22Rv1 (cell line): ENCODE measurements around the gene PC.

ENCODE experiments used
- H3K27ac ChIP-seq: fragments of 450-650 bp; 2 replicates; pipeline ENCODE4 v1.5.1; 2017
- CTCF ChIP-seq: fragments of 450-650 bp; IDR thresholded peaks from 2 replicates; pipeline ENCODE4 v1.5.1; 2017; ENCODE audit warnings: mild to moderate bottlenecking
- ZFX ChIP-seq: fragments of 450-650 bp; IDR thresholded peaks from 2 replicates; pipeline ENCODE4 v1.6.1; 2017; ENCODE audit warnings: antibody characterized with exemption, borderline replicate concordance

PC gene

GRCh38 chr11:66850588-66851238 lies 107.5 kb downstream of the PC start:
- TF ChIP-seq ZFX: no peak
- no peak for TF ChIP-seq CTCF
- no peak overlapping the region for H3K27ac ChIP-seq

- H3K27ac ChIP-seq: no peak overlapping the region
- TF ChIP-seq ZFX (no peak), CTCF (no peak)
These were observed 108.0 kb downstream of the PC start for GRCh38 chr11:66850235-66850587.

- TF ChIP-seq CTCF (no peak), ZFX (no peak)
- H3K27ac ChIP-seq: no peak overlapping the region
These were observed 108.5 kb downstream of the PC start for GRCh38 chr11:66849501-66850234.

GRCh38 chr11:66848671-66849500 lies 109.3 kb downstream of the PC start:
- TF ChIP-seq CTCF: no peak
- TF ChIP-seq ZFX: no peak

GRCh38 chr11:66847461-66848232 lies 110.5 kb downstream of the PC start:
- H3K27ac ChIP-seq: no peak overlapping the region
- no peak for TF ChIP-seq CTCF
- no peak for TF ChIP-seq ZFX

More at GRCh38 chr11:66848671-66849500, 109.3 kb downstream of the PC start:
- H3K27ac ChIP-seq: no peak overlapping the region

GRCh38 chr11:66846671-66847091 lies 111.5 kb downstream of the PC start:
- TF ChIP-seq ZFX (no peak), CTCF (no peak)
- H3K27ac ChIP-seq: 0 out of 2 replicates have a peak overlapping the region, but pooled peaks have one; percentile 7
